GM19238 (cell line): ENCODE results near the gene MICOS13.

Source experiments
- DNase-seq: peaks from one replicate; pipeline ENCODE4 v3.0.0; 2011; ENCODE audit warnings: low spot score; ENCODE audit not compliant: insufficient read length

Gene MICOS13

GRCh38 chr19:5667751-5668271, 12.5 kb downstream of the MICOS13 start:
- DNase-seq: no peak

DNA sequence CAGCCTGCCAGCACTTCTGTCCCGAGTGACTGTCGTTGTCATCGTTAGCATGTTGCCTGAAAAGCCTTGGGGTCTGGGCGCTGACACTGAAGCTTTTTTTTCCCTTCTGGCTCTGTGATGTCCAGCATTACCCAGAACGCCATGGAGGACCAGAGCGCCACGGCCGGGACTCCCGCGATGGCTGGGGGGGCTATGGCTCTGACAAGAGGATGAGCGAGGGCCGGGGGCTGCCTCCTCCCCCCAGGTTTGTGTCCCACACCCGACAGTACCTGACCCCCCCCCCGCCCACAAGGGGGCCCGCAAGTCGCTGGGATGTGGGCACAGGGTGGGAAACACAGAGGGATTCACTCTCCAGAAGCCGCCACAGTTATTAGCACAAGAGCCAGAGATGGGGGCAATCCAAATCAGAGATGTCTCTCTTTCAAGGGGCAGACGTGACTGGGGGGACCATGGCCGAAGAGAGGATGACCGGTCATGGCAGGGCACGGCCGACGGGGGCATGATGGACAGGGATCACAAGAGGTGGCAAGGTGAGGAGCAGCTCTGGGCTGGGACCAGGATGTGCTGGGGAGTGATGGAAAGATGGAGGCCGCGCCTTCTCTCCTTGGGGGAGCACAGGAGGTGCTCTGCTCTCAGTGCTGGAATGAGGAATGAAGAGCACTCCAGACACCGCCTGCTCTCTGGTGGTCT, 13.2 kb downstream of the MICOS13 start:
- DNase-seq: no peak

- no peak for DNase-seq
Observed at GRCh38 chr19:5665781-5666513, 14.4 kb downstream of the MICOS13 start.

- DNase-seq: no peak
Observed at GRCh38 chr19:5664515-5664914, 15.8 kb downstream of the MICOS13 start.

DNA sequence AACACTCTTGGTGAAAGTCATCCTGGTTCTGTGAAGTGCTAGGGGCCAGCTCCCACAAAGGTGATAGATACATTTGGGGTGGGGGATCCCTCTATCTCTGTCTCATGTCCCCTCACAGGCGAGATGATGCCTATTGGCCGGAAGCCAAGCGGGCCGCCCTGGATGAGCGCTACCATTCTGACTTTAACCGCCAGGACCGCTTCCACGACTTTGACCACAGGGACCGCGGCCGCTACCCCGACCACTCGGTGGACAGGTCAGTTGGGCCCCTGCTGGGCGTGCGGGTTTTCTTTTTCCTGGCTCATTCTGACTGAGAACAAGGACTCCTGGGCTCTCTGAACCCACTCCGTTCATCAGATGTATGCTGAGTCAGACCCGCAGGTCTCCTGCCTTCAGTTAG, 16.4 kb downstream of the MICOS13 start:
- DNase-seq: no peak

GRCh38 chr19:5661483-5661882, 18.8 kb downstream of the MICOS13 start:
- no peak for DNase-seq

GRCh38 chr19:5655412-5655811, 24.9 kb downstream of the MICOS13 start:
- DNase-seq: no peak

DNA sequence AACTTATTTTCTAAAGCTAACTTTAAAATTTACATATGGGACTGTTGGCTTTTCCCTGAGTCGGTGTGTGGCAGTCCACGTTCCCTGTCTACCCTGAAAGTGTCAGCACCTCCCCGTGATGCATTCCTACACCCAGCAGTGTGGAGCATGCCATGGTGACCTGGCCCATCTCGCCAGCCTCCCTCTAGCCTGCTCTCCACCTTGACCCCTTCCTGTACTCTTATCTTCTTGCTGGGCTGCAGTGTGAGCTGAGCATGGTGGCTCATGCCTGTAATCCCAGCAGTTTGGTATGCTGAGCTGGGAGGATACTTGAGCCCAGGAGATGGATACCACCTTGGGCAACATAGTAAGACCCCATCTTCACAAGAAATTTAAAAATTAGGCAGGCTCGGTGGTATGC, 25.4 kb downstream of the MICOS13 start:
- DNase-seq: no peak

- DNase-seq: no peak
Observed at GRCh38 chr19:5652261-5652660, 28.1 kb downstream of the MICOS13 start.

GRCh38 chr19:5651361-5651760, 29.0 kb downstream of the MICOS13 start:
- DNase-seq: no peak

DNA sequence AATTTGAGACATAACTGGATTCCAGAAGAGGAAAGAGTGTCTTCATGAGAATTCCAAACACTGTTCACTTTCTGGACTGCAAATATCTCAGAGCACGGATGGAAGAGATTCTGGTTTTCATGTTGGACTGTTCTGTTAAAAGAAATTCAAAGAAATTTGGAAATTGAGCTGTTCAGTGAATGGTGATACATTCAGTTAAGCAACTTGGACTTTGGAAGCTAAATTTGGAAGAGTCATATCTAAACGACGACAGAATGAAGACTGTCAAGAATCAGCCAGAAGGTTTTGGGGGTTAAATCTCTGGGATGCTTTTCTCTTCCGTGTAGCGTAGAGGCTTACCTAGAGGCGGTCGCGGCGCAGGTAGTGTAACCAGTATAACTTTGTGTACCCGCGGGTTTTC, 31.9 kb downstream of the MICOS13 start:
- no peak for DNase-seq

DNA sequence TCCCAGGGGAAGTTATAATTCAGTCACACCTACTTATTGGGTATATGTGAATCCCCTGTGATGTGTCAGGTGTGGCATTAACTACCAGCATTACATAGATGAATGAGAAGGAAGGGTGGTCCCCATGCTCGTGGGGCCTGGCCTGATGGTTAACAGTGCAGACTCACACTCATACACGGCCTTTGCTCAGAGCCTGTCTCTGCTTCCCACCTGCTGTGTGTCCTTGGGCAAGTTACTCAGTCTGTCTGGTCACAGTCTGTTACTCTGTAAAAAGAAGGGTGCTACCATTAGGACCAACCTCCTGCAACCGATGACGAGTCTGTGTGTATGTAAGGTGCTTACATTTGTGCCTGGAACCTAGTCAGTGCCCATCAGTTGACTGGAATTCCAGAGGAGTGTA, 33.6 kb downstream of the MICOS13 start:
- no peak for DNase-seq

- no peak for DNase-seq
Observed at GRCh38 chr19:5645409-5645808, 34.9 kb downstream of the MICOS13 start.

- DNase-seq: no peak
Observed at GRCh38 chr19:5644037-5644436, 36.3 kb downstream of the MICOS13 start.

GRCh38 chr19:5643060-5643459, 37.3 kb downstream of the MICOS13 start:
- DNase-seq: no peak

DNA sequence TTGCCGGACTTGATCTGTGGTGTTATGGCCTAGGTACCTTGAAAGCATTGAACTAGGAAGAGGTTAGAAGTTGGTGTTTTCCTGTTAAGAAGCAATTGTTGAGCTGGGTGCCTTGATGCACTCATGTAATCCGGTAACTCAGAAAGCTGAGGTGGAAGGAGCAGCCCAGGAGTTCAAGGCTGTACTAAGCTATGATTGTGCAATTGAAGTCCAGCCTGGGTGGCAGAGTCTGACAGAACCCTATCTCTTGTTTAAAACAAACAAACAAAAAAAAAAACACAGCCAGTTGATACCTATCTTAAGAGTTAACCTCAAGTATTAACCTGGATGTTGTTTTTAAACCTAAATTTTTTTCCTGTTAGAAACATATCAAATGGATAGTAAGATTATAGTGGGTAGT, 38.1 kb downstream of the MICOS13 start:
- no peak for DNase-seq

- DNase-seq: no peak
Observed at GRCh38 chr19:5641171-5641570, 39.1 kb downstream of the MICOS13 start.

GRCh38 chr19:5637971-5638370, 42.3 kb downstream of the MICOS13 start:
- no peak for DNase-seq

DNA sequence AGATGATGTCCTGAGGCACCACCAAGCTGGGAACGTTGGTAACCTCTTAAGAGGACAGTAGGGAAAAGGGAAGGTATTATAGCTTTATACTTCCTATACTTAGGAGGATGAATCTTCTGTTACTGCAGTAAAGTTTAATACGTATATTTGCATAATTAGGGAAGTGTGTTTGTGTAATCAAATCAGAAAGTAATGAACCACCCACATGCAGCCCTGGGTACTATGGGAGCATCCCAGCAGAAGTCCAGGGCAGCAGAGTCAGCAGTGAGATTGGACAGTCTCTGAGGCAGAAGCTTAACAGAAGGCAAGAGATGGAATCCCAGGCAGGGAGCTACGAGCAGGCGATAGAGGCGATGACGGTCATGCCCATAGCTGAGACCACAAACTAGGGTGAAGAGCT, 44.9 kb downstream of the MICOS13 start:
- DNase-seq: no peak

DNA sequence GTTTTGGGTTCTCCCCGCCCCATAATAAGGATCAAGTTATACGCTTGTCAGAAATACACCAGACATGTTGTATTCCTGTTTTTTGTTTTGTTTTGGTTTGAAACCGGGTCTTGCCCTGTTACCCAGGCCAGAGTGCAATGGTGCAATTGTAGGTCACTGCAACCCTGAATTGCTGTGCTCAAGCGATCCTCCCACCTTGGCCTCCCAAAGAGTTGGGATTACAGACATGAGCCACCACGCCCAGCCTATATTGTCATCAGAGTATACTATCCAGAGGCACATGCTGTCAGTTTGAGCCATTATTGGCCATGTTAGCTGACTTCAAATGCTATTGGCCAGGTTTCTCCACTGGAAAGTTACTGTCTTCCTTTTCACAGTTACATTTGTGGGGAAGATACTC, 47.7 kb downstream of the MICOS13 start:
- DNase-seq: no peak

GRCh38 chr19:5632241-5632612, 48.1 kb downstream of the MICOS13 start:
- no peak for DNase-seq

DNA sequence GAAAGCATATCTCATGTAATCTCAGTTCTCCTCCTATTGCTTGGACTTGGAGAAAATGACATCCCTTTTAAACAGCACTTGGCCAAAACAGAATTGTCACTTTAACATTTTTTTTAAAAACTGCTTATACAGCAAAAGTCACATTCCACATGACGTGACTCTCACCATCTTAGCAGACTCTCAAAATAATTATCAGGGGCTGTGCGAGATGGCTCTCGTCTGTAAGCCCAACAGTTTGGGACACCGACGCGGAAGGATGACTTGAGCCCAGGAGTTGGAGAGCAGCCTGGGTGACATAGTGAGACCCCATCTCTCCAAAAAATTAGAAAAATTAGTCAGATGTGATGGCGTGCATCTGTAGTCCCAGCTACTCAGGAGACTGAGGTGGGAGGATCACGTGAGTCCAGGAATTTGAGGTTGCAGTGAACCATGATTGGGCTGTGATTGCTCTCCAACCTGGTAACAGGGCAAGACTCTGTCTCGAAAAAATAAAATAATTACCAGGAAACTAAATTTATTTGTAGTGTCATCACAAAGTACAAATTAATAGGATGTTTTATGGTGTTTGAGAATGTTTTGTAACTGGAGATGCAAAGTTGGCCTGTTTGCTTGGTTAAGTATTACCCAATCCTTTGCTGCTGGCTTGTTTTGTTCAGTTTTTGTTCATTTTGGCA, 48.6 kb downstream of the MICOS13 start:
- DNase-seq: no peak
